Measurements from ENCODE around the gene RPL12.

DNA sequence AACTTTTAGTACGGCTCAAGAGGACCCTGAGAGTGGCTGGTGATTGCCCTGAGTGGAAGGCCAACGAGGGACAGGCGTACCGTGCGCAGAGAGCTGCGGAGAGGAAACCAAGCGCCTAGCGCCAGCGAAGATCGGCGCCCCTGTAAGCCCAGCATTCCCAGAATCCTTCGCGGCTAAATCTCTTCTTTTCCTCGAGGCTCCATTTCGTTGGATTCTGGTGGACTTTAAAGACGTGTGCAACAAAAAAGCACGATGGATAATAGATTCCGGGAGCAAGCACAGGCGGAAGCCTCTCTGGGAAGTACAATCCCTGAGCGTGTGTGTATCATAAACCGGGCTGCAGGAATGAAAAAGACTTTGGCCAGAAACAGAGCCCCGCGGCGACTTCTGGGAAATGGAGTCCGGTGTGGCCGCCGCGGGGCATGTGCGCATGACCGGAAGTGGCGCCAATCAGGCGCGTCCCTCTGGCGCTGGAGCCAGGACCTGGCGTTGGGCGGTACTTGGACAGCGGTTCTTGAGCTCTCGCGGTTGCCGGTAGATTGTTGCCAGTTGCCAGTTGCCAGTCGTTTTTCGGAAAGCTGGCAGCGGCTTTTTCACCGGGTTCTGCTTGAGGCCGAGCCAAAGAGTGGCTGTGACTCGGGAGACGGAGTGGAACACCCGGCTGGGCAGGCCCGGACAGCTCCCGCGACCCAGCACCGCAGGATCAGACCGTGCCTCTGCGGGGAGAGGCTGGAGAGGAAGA is 27.1 kb downstream of the RPL12 start, which contains the start of gene ZNF79:
- TF ChIP-seq, protein P1, sequence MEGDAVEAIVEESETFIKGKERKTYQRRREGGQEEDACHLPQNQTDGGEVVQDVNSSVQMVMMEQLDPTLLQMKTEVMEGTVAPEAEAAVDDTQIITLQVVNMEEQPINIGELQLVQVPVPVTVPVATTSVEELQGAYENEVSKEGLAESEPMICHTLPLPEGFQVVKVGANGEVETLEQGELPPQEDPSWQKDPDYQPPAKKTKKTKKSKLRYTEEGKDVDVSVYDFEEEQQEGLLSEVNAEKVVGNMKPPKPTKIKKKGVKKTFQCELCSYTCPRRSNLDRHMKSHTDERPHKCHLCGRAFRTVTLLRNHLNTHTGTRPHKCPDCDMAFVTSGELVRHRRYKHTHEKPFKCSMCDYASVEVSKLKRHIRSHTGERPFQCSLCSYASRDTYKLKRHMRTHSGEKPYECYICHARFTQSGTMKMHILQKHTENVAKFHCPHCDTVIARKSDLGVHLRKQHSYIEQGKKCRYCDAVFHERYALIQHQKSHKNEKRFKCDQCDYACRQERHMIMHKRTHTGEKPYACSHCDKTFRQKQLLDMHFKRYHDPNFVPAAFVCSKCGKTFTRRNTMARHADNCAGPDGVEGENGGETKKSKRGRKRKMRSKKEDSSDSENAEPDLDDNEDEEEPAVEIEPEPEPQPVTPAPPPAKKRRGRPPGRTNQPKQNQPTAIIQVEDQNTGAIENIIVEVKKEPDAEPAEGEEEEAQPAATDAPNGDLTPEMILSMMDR (conservative IDR thresholded peaks at IDR 0.05 in 1 of 2, IDR thresholded peaks at IDR 0.05 in 1 of 2; ENCODE audit: low read depth in 1 of 2, low read length in 2 of 2) = no peak
- TF ChIP-seq EZH2 (IDR thresholded peaks at IDR 0.05; ENCODE audit: low read length, missing control alignments) = no peak
